OCI-LY7 (cell line): ENCODE measurements around the gene IRX5.

Source experiments
- CTCF ChIP-seq: fragments of 200-600 bp; sonication (generic); conservative IDR thresholded peaks from 2 replicates; pipeline ENCODE4 v1.5.1; 2014; ENCODE audit warnings: mild to moderate bottlenecking, antibody characterized with exemption, low read length, moderate library complexity, mixed read lengths
- EZH2phosphoT487 ChIP-seq: fragments of 200-600 bp; sonication (generic); IDR thresholded peaks from 2 replicates; pipeline ENCODE4 v1.6.1; 2018; ENCODE audit warnings: low read depth, borderline replicate concordance, mild to moderate bottlenecking, mixed run types, antibody characterized with exemption, low read length, moderate library complexity, mixed read lengths

- TF ChIP-seq CTCF (no peak), EZH2phosphoT487 (no peak)
Measured at GRCh38 chr16:54937671-54938211, 7.1 kb downstream of the IRX5 start.
